DND-41 (cell line): ENCODE results near the gene BOD1L1.

Source experiments
- ATAC-seq: fragments of 200-7000 bp; cut with Tn5 transposase; 3 replicates; pipeline ENCODE4 v1.9.1; 2021; ENCODE audit warnings: low read depth; ENCODE audit not compliant: insufficient read depth
- DNase-seq: peaks from one replicate; pipeline ENCODE4 v3.0.0-alpha.2; 2020
- H2AFZ ChIP-seq: 2 replicates; pipeline ENCODE4 v1.6.0; 2012; ENCODE audit warnings: low read depth, low read length
- H3K27ac ChIP-seq: 2 replicates; pipeline ENCODE4 v1.5.1; 2012; ENCODE audit warnings: low read length, inconsistent platforms
- H3K27me3 ChIP-seq: fragments of 200-600 bp; sonication (generic); 2 replicates; pipeline ENCODE4 v1.6.0; 2012; ENCODE audit warnings: low read length, mild to moderate bottlenecking, inconsistent platforms; ENCODE audit not compliant: insufficient read depth, poor library complexity
- H3K36me3 ChIP-seq: 2 replicates; pipeline ENCODE4 v1.5.1; 2012; ENCODE audit warnings: low read length, inconsistent platforms; ENCODE audit not compliant: insufficient read depth
- H3K4me1 ChIP-seq: 2 replicates; pipeline ENCODE4 v1.5.1; 2012; ENCODE audit warnings: mild to moderate bottlenecking, low read length; ENCODE audit not compliant: insufficient read depth
- H3K4me2 ChIP-seq: 2 replicates; pipeline ENCODE4 v1.6.0; 2012; ENCODE audit warnings: mild to moderate bottlenecking, moderate library complexity, low read length, inconsistent platforms; ENCODE audit not compliant: insufficient read depth
- H3K4me3 ChIP-seq, 2 experiments: fragments of 200-600 bp in 1 of 2; shearing (Covaris generic) in 1 of 2; 2 replicates each; pipeline ENCODE4 v1.5.1; 2012 to 2016; ENCODE audit warnings: inconsistent platforms in 2 of 2, low read length in 2 of 2, mild to moderate bottlenecking in 2 of 2, low read depth in 1 of 2, moderate library complexity in 1 of 2
- H3K79me2 ChIP-seq: 2 replicates; pipeline ENCODE4 v1.6.0; 2012; ENCODE audit warnings: low read length, inconsistent platforms; ENCODE audit not compliant: insufficient read depth
- H3K9ac ChIP-seq: 2 replicates; pipeline ENCODE4 v1.6.0; 2012; ENCODE audit warnings: low read depth, mild to moderate bottlenecking, inconsistent platforms, low read length, moderate library complexity
- H3K9me3 ChIP-seq: 2 replicates; pipeline ENCODE4 v1.5.1; 2012; ENCODE audit warnings: low read length, moderate library complexity, mild to moderate bottlenecking, inconsistent platforms; ENCODE audit not compliant: insufficient read depth, severe bottlenecking
- H4K20me1 ChIP-seq: 2 replicates; pipeline ENCODE4 v1.6.0; 2012; ENCODE audit warnings: low read length; ENCODE audit not compliant: insufficient read depth
- EZH2 ChIP-seq: IDR thresholded peaks from 3 replicates; pipeline ENCODE4 v1.6.1; 2012; ENCODE audit warnings: borderline replicate concordance, low read depth, mild to moderate bottlenecking, moderate library complexity, low read length, inconsistent platforms; ENCODE audit not compliant: severe bottlenecking
- TF ChIP-seq, protein P1 (sequence below): IDR thresholded peaks from 2 replicates; pipeline ENCODE4 v1.5.1; 2012; ENCODE audit warnings: borderline replicate concordance, low read length, moderate library complexity, mild to moderate bottlenecking; ENCODE audit not compliant: poor library complexity, severe bottlenecking; ENCODE audit errors: extremely low read depth

The BOD1L1 gene

DNA sequence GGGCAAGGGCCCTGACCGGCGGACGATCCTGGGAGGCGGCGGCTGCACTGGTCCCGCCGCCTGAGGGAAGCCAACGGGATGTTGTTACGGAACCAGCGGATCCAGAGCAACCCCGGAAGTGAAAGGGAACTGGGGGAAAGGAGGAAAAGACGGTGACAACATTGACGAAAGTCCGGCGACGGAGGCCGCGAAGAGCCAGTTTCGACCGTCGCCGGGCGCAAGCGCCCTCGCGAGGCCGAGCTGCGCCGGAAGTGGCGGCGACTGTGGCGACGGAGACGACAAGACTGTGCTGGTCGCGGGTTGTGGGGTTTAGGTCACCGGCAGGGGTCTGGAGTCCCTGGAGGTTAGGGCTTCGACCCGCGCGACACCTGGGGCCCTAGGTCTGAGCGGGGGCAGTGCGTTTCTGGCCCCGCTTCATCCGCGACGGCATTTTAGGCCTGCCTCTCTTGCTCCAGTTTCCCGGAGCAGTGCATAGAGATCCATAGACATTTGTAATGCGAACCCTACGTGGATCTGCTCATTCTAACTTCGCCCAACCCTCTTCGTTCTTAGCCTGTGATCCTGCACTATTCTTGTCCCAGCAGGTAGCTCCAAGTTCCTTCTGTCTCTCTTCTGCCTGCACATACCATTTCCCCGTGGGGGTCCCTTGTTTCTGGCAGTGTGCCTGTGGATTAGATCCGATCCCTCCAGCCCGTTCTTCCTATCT lies at the start of gene BOD1L1:
Gene BOD1L1 (minus strand): TSS at position 120 of the 706 bp plus-strand sequence. CDS start 138 bp downstream, outside the sequence.
- H3K27ac ChIP-seq = peak within 1 kb of the TSS; percentile 91
- peak within 1 kb of the TSS; percentile 69 to 80 for H3K4me3 ChIP-seq
- no peaks in the 10 kb centered on the region for H3K9me3 ChIP-seq
- peaks cover 55% of the 10 kb centered on the region for H3K79me2 ChIP-seq
- H3K36me3 ChIP-seq = no peaks in the 10 kb centered on the region
- peak within 1 kb of the TSS; percentile 89 for H3K4me2 ChIP-seq
- peak within 1 kb of the TSS; percentile 93 for H2AFZ ChIP-seq
- H3K27me3 ChIP-seq = no peaks in the 10 kb centered on the region
- peak; percentile 84 for DNase-seq
- peak; percentile 82 for ATAC-seq
- peaks cover 17% of the 10 kb centered on the region; the same call in 1 of the 2 replicates for H4K20me1 ChIP-seq
- TF ChIP-seq EZH2 = no peak
- TF ChIP-seq, protein P1, sequence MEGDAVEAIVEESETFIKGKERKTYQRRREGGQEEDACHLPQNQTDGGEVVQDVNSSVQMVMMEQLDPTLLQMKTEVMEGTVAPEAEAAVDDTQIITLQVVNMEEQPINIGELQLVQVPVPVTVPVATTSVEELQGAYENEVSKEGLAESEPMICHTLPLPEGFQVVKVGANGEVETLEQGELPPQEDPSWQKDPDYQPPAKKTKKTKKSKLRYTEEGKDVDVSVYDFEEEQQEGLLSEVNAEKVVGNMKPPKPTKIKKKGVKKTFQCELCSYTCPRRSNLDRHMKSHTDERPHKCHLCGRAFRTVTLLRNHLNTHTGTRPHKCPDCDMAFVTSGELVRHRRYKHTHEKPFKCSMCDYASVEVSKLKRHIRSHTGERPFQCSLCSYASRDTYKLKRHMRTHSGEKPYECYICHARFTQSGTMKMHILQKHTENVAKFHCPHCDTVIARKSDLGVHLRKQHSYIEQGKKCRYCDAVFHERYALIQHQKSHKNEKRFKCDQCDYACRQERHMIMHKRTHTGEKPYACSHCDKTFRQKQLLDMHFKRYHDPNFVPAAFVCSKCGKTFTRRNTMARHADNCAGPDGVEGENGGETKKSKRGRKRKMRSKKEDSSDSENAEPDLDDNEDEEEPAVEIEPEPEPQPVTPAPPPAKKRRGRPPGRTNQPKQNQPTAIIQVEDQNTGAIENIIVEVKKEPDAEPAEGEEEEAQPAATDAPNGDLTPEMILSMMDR = peak; percentile 54
- peak within 1 kb of the TSS; percentile 82 for H3K9ac ChIP-seq
- peaks cover 31% of the 10 kb centered on the region for H3K4me1 ChIP-seq

DNA sequence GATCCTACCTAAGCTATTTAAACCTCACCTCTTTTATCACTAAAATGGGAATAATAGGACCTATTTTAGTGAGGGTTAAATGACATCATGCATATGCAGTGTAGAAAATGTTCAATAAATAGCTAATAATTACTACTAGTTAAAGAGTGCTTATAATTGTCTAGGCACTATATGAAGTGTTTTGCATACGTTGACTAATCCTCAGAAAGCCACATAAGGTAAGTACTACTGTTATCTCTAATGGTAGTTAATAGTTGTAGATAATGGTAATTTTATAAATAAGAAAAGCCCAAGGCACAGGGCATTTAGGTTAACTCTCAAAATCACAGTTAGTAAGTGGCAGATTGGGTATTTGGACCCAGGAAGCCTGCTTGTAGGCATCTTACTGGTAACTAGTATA lies 47.4 kb upstream of the BOD1L1 start:
- Histone ChIP-seq H3K4me2 (no peak overlapping the region), H3K4me1 (no peaks in the 10 kb centered on the region), H3K27ac (no peak overlapping the region), H3K9ac (no peak overlapping the region), H3K79me2 (no peaks in the 10 kb centered on the region), H4K20me1 (no peaks in the 10 kb centered on the region), H2AFZ (no peak overlapping the region), H3K27me3 (no peaks in the 10 kb centered on the region), H3K36me3 (no peaks in the 10 kb centered on the region), H3K9me3 (peaks cover 5% of the 10 kb centered on the region), H3K4me3 (no peak overlapping the region)
- ATAC-seq (no peak), DNase-seq (no peak)
- TF ChIP-seq, protein P1 = no peak
- TF ChIP-seq EZH2 = no peak

DNA sequence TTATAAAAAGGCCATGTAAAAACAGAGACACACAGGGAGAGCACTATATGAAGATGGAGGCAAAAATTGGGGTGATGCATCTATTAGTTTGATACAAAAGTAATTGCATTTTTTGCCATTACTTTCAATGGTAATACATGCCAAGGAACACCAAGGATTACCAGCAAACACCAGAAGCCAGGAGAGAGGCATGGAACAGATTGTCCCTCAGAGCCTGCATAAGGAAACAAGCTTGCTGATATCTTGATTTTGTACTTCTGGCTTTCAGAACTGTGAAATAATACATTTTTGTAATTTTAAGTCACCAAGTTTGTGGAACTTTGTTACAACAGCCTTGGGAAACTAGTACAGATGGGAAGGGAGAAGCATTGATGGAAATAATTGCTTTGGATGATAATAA lies 45.6 kb upstream of the BOD1L1 start:
- no peak for TF ChIP-seq EZH2
- TF ChIP-seq, protein P1 = no peak
- Histone ChIP-seq H4K20me1 (no peaks in the 10 kb centered on the region), H3K36me3 (no peaks in the 10 kb centered on the region), H3K9me3 (peaks cover 1% of the 10 kb centered on the region), H3K27ac (no peak overlapping the region), H3K79me2 (no peaks in the 10 kb centered on the region), H3K4me1 (no peaks in the 10 kb centered on the region), H3K9ac (no peak overlapping the region), H3K4me3 (no peak overlapping the region), H2AFZ (no peak overlapping the region), H3K4me2 (no peak overlapping the region), H3K27me3 (no peaks in the 10 kb centered on the region)
- DNase-seq = no peak
- no peak for ATAC-seq
